Stomach (tissue), 9 donors: ENCODE results near the gene GPR42. TPM values are rescaled to one million over a fixed set of nuclear protein-coding genes. Genes with fewer than 3 reads are reported as not detected.
A peak's percentile ranks its signal among the peaks of the same experiment; 100 is the strongest.

Experiments used
- DNase-seq, 2 donors: peaks; one replicate each; pipeline versions ENCODE4 v3.0.0 to v3.0.0-alpha.2; 2013 to 2019
- H3K27ac ChIP-seq, 5 donors: fragments of 200-600 bp in 4 of 5; sonication (generic) in 4 of 5; one replicate each; pipeline ENCODE4 v1.5.1; 2013 to 2019; ENCODE audit warnings: mild to moderate bottlenecking in 1 of 5, moderate library complexity in 1 of 5
- H3K27me3 ChIP-seq, 3 donors: fragments of 200-600 bp; sonication (generic); one replicate each; pipeline ENCODE4 v1.5.1; 2017 to 2019; ENCODE audit warnings: mixed run types in 1 of 3
- H3K36me3 ChIP-seq, 4 donors: fragments of 200-600 bp; sonication (generic); 1 replicate in 3 of 4; 2 replicates in 1 of 4; pipeline ENCODE4 v1.5.1; 2016 to 2019
- H3K4me1 ChIP-seq, 4 donors: fragments of 200-600 bp; sonication (generic); one replicate each; pipeline ENCODE4 v1.5.1; 2016 to 2019
- H3K4me3 ChIP-seq, 4 donors: fragments of 200-600 bp; sonication (generic) in 3 of 4; one replicate each; pipeline ENCODE4 v1.5.1; 2016 to 2019; ENCODE audit warnings: mild to moderate bottlenecking in 1 of 4
- H3K9me3 ChIP-seq, 4 donors: fragments of 200-600 bp; sonication (generic); one replicate each; pipeline ENCODE4 v1.5.1; 2016 to 2019
- EP300 ChIP-seq: sonication (generic); formaldehyde crosslinking; IDR thresholded peaks from one replicate; pipeline ENCODE4 v1.6.1; 2017; ENCODE audit warnings: antibody characterized with exemption
- POLR2A ChIP-seq, 4 donors: fragments of 450-650 bp; IDR thresholded peaks; one replicate each; pipeline ENCODE4 v1.6.1; 2016; ENCODE audit warnings: antibody characterized with exemption in 4 of 4, control low read depth in 2 of 4, mild to moderate bottlenecking in 1 of 4, moderate library complexity in 1 of 4
- POLR2AphosphoS5 ChIP-seq, 3 donors: sonication (generic); formaldehyde crosslinking; IDR thresholded peaks; one replicate each; pipeline ENCODE4 v1.6.1; 2016; ENCODE audit warnings: antibody characterized with exemption in 3 of 3
- WGBS, 5 donors: extraction: QIAGEN DNeasy Blood & Tissue Kit in 3 of 5; methylation state at CpG; one replicate each; pipeline versions ENCODE4 v1.1.5 to v1.1.7; 2013 to 2018; 5-methylcytosine and 5-hydroxymethylcytosine counted together
- intact Hi-C: fragments of 100-400 bp; cut with DNase I; formaldehyde crosslinking; loops from one replicate; pipeline ENCODE4 v1.15.1; 2023; ENCODE audit warnings: low total_unique reads
- polyA plus RNA-seq, 3 donors: library from polyadenylated mRNA; stranded (reverse); fragments of 200-250 nt; gene quantifications; one replicate each; pipeline ENCODE4 v1.2.3, GENCODE V29; 2013
- total RNA-seq, 5 donors: library from RNA; depleted of rRNA; stranded (reverse); fragments of >200 nt; gene quantifications; one replicate each; pipeline versions ENCODE4 v1.1.0 to v1.2.3, GENCODE V29; 2014 to 2016
- TF ChIP-seq, protein P1 (sequence below), 7 experiments: fragments of 450-650 bp in 4 of 7; fragments of 200-600 bp in 3 of 7; sonication (generic) in 3 of 7; IDR thresholded peaks; one replicate each; pipeline ENCODE4 v1.5.1; 2016 to 2019; ENCODE audit warnings: antibody characterized with exemption in 7 of 7, control low read depth in 2 of 7, mild to moderate bottlenecking in 1 of 7
- donor health status: healthy with polysubstance abuse.
- donor health status: Bipolar disorder and iron deficiency.
- donor health status: healthy.

The GPR42 gene
- total and polyA plus RNA-seq, 8 donors, result 0.19 TPM; not detected in 7

DNA sequence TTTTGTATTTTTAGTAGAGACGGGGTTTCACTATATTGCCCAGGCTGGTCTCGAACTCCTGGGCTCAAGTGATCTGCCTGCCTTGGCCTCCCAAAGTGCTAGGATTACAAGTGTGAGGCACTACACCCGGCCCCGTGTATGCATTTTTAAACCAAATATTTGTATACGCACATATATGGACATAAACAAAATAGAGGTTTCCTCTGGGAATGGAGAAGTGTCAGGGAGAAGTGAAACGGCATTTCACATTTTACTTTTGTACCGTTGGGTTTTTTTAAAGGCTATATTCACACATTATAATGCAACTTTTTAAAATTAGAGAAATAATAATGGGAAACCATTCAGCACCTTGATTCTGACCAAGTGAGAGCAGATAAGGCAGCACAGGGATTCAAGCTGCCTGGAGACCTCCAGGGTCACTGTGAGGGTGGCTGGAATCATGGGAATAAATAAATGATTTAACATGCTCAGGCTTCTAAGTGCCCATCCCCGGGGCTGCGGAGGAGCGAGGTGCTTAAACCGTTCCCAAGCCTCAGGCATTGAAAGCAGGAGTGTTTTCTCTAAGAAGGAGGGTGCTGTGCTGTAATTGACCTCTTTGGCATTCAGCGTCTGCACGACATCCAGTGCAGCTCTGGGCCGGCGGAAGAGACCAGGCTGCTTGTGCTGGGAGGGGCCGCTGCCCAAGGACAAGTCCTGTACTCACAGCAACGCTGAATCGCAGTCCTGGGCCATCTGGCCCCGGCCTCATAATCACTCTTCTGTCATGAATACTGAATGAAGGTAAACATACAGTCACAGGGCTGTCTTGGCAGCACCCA is 24.7 kb downstream of the GPR42 start:
- Histone ChIP-seq H3K9me3 (no peaks in the 10 kb centered on the region), H3K27ac (no peak overlapping the region), H3K27me3 (no peaks in the 10 kb centered on the region), H3K4me1 (peaks cover 0 to 10% (median 4%) of the 10 kb centered on the region in 4 donors), H3K4me3 (no peak overlapping the region), H3K36me3 (no peaks in the 10 kb centered on the region)
- 31 to 51% (median 39%) methylated on average over 19 of the region's 19 CpGs for WGBS, 5 donors
- intact Hi-C loops, result no loop called here
- TF ChIP-seq POLR2AphosphoS5 (IDR thresholded peaks at IDR 0.05), result no peak
- TF ChIP-seq, protein P1, sequence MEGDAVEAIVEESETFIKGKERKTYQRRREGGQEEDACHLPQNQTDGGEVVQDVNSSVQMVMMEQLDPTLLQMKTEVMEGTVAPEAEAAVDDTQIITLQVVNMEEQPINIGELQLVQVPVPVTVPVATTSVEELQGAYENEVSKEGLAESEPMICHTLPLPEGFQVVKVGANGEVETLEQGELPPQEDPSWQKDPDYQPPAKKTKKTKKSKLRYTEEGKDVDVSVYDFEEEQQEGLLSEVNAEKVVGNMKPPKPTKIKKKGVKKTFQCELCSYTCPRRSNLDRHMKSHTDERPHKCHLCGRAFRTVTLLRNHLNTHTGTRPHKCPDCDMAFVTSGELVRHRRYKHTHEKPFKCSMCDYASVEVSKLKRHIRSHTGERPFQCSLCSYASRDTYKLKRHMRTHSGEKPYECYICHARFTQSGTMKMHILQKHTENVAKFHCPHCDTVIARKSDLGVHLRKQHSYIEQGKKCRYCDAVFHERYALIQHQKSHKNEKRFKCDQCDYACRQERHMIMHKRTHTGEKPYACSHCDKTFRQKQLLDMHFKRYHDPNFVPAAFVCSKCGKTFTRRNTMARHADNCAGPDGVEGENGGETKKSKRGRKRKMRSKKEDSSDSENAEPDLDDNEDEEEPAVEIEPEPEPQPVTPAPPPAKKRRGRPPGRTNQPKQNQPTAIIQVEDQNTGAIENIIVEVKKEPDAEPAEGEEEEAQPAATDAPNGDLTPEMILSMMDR (IDR thresholded peaks at IDR 0.05), result no peak
- TF ChIP-seq POLR2A (IDR thresholded peaks at IDR 0.05), result no peak
- no peak for TF ChIP-seq EP300
- peak; percentile 43 to 81 for DNase-seq

DNA sequence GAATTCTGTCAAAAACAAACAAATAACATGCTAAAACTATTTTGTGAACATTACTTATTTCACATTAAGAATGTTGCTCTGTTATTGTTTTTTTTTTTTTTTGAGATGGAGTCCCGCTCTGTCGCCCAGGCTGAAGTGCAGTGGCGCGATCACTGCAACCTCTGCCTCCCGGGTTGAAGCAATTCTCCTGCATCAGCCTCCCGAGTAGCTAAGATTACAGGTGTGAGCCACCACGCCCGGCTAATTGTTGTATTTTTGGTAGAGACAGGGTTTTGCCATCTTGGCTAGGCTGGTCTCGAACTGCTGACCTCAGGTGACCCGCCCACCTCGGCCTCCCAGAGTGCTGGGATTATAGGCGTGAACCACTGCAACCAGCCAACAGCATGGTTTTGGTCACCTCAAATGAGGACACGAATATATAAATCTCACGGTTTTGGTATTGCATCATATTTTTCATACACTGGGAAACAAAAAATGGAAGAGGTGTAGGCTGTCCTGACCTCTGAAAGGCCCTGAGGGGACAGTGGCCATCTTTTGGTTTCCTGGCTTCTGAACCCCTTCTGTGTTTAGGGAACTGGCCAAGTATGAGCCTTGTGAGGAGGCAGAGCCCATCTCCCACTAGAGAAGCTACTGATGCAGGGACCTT is 25.5 kb downstream of the GPR42 start:
- 85 to 90% (median 89%) methylated on average over 14 of the region's 14 CpGs for WGBS, 5 donors
- TF ChIP-seq EP300, result no peak
- H3K4me3 ChIP-seq, result no peak overlapping the region
- DNase-seq, result no peak
- H3K9me3 ChIP-seq, result no peaks in the 10 kb centered on the region
- peaks cover 0 to 10% (median 4%) of the 10 kb centered on the region in 4 donors for H3K4me1 ChIP-seq
- no peaks in the 10 kb centered on the region for H3K36me3 ChIP-seq
- no peaks in the 10 kb centered on the region for H3K27me3 ChIP-seq
- no peak overlapping the region for H3K27ac ChIP-seq
- intact Hi-C loops, result no loop called here

DNA sequence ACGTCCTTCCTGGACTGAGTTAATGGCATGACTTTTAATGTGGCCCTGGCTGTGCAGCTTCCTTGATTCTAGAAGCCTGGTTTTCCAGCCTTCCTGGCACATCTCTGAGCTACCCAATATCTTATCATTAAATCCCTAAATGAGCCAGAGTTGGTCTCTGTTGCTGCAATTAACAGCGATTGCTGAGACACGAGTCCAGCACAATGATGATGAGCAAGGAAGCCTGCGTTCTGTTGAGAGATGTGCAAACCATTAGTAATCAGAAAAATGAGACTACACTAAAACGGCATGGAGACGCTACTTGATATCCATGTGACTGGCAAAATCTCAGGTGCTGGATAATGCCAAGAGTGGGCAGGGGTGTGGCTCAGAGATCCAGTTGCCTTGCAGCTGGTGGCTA is 26.2 kb downstream of the GPR42 start:
- Histone ChIP-seq H3K4me3 (no peak overlapping the region), H3K27me3 (no peaks in the 10 kb centered on the region), H3K9me3 (no peaks in the 10 kb centered on the region), H3K27ac (no peak overlapping the region), H3K4me1 (peaks cover 0 to 10% (median 4%) of the 10 kb centered on the region in 4 donors), H3K36me3 (no peaks in the 10 kb centered on the region)
- intact Hi-C loops, result no loop called here
- TF ChIP-seq, protein P1 (IDR thresholded peaks at IDR 0.05), result no peak
- no peak for TF ChIP-seq POLR2A (IDR thresholded peaks at IDR 0.05)
- no peak for TF ChIP-seq POLR2AphosphoS5 (IDR thresholded peaks at IDR 0.05)
- TF ChIP-seq EP300, result no peak
- DNase-seq, result no peak
- 65 to 81% (median 73%) methylated on average over 6 of the region's 6 CpGs for WGBS, 5 donors

DNA sequence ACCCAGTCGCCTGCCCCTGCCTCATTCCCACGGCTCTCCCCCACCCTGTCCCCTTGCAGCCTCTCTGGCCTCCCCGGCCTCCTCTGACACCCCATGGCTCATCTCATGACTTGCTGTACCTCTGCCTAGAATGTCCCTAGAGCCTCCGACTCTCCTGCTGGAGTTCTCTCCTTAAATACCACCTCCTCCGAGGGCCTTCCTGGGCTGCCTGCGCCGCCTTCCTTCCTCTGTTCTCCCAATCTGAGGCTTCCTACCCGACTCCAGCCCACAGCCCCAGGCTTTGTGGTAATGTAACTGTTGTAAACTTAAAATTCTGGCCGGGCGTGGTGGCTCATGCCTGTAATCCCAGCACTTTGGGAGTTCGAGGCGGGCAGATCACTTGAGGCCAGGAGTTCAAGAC is 27.7 kb downstream of the GPR42 start:
- H3K27me3 ChIP-seq, result no peaks in the 10 kb centered on the region
- no peak overlapping the region for H3K27ac ChIP-seq
- H3K4me3 ChIP-seq, result no peak overlapping the region
- peaks cover 0 to 10% (median 4%) of the 10 kb centered on the region in 4 donors for H3K4me1 ChIP-seq
- no peaks in the 10 kb centered on the region for H3K36me3 ChIP-seq
- no peak for TF ChIP-seq POLR2A (IDR thresholded peaks at IDR 0.05)
- TF ChIP-seq, protein P1 (IDR thresholded peaks at IDR 0.05), result no peak
- TF ChIP-seq EP300, result no peak
- no peak for TF ChIP-seq POLR2AphosphoS5 (IDR thresholded peaks at IDR 0.05)
- no peak for DNase-seq
- intact Hi-C loops, result no loop called here
- H3K9me3 ChIP-seq, result no peaks in the 10 kb centered on the region
- WGBS, 5 donors, result 90 to 93% (median 91%) methylated on average over 12 of the region's 12 CpGs

DNA sequence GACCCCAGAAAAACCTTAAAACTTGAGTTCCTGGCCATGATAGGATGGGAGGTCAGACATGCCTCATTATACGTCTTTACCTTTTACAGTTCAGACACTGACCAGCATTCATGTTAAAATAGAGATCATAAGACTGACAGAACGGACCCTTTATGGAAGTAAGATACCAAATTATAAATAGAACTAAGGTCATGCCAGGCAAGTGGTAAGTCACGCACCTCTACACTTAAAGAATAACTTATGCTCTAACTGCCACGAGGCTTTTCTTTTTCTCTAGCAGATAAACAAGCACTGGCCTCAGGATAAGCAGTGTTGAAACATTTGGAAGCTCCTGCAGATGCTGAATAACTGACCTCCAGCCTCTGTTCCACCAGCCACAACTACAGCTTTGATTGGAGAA is 28.4 kb downstream of the GPR42 start:
- DNase-seq, result no peak
- no peak overlapping the region for H3K4me3 ChIP-seq
- no peaks in the 10 kb centered on the region for H3K27me3 ChIP-seq
- TF ChIP-seq, protein P1 (IDR thresholded peaks at IDR 0.05), result no peak
- TF ChIP-seq POLR2AphosphoS5 (IDR thresholded peaks at IDR 0.05), result no peak
- TF ChIP-seq EP300, result no peak
- TF ChIP-seq POLR2A (IDR thresholded peaks at IDR 0.05), result no peak
- H3K9me3 ChIP-seq, result no peaks in the 10 kb centered on the region
- H3K4me1 ChIP-seq, result peaks cover 0 to 10% (median 4%) of the 10 kb centered on the region in 4 donors
- no peak overlapping the region for H3K27ac ChIP-seq
- 61 to 76% (median 72%) methylated on average over 4 of the region's 4 CpGs for WGBS, 5 donors
- H3K36me3 ChIP-seq, result no peaks in the 10 kb centered on the region
- intact Hi-C loops, result no loop called here
